ENCODE results near the gene CREG1.

CREG1 gene

DNA sequence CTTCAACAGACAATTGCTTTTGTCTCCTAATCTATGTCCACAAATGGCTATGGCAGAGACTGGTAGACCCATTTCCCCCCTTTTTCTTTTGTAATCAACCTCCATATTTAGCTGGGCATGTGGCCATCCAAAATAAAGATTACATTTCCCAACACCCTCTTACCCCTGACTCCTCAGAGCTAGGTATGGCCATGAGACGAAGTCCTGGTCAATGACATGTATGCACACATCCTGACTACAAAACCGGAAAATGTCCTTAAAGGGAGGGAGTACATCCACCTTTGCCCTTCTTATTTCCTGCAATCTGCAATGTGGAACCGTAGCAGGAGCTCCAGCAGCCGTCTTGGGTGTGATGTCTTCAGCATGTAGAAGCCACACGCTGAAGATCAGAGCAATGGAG, 40.3 kb upstream of the CREG1 start:
- Histone ChIP-seq H3K18ac (ENCODE audit: low read length) (no peak overlapping the region), H3K4me3 (ENCODE audit: low read length) (no peak overlapping the region), H2BK120ac (ENCODE audit: low read depth, low read length) (no peak overlapping the region), H4K8ac (ENCODE audit: low read depth, low read length) (no peak overlapping the region), H2BK15ac (replicated peaks; ENCODE audit: low read depth) (no peak overlapping the region), H3K4me2 (ENCODE audit: low read length) (no peak overlapping the region), H3K56ac (ENCODE audit: low read length) (no peak overlapping the region), H2AK5ac (ENCODE audit: low read length) (no peak overlapping the region), H3K27me3 (ENCODE audit: insufficient read depth, low read length, poor library complexity) (no peaks in the 10 kb centered on the region), H3K36me3 (ENCODE audit: control insufficient read depth, insufficient read depth, low read length) (no peaks in the 10 kb centered on the region), H3K79me1 (ENCODE audit: low read length) (no peaks in the 10 kb centered on the region), H3K4me1 (ENCODE audit: control insufficient read depth, low read depth, low read length) (no peaks in the 10 kb centered on the region), H3K23ac (ENCODE audit: low read length) (peak overlapping the region; percentile 94), H3K79me2 (ENCODE audit: control insufficient read depth, insufficient read depth, low read length) (no peaks in the 10 kb centered on the region), H2BK5ac (ENCODE audit: low read length) (no peak overlapping the region), H3K27ac (ENCODE audit: low read depth, low read length) (no peak overlapping the region), H4K5ac (ENCODE audit: low read length) (no peak overlapping the region), H3K4ac (ENCODE audit: low read depth, low read length) (no peak overlapping the region), H3K9ac (ENCODE audit: low read length) (no peak overlapping the region)
- no peak for DNase-seq
- WGBS (ENCODE audit: extremely low coverage, insufficient coverage, low lambda C conversion rate), result no CpG with 5 or more reads among the region's 5 CpGs

- no peak overlapping the region for H3K27ac ChIP-seq (ENCODE audit: low read depth, low read length)
These were observed 38.9 kb upstream of the CREG1 start for GRCh38 chr1:167592475-167592874.

GRCh38 chr1:167588361-167588760, 34.8 kb upstream of the CREG1 start:
- Histone ChIP-seq H3K79me2 (ENCODE audit: control insufficient read depth, insufficient read depth, low read length) (no peaks in the 10 kb centered on the region), H3K36me3 (ENCODE audit: control insufficient read depth, insufficient read depth, low read length) (no peaks in the 10 kb centered on the region), H3K23ac (ENCODE audit: low read length) (no peak overlapping the region), H3K4ac (ENCODE audit: low read depth, low read length) (no peak overlapping the region), H4K5ac (ENCODE audit: low read length) (no peak overlapping the region), H2AK5ac (ENCODE audit: low read length) (no peak overlapping the region), H3K79me1 (ENCODE audit: low read length) (no peaks in the 10 kb centered on the region), H3K27me3 (ENCODE audit: insufficient read depth, low read length, poor library complexity) (no peaks in the 10 kb centered on the region), H2BK120ac (ENCODE audit: low read depth, low read length) (no peak overlapping the region), H3K56ac (ENCODE audit: low read length) (no peak overlapping the region), H2BK15ac (replicated peaks; ENCODE audit: low read depth) (no peak overlapping the region), H3K18ac (ENCODE audit: low read length) (no peak overlapping the region), H3K27ac (ENCODE audit: low read depth, low read length) (no peak overlapping the region), H3K4me3 (ENCODE audit: low read length) (no peak overlapping the region), H3K4me1 (ENCODE audit: control insufficient read depth, low read depth, low read length) (no peaks in the 10 kb centered on the region), H4K8ac (ENCODE audit: low read depth, low read length) (no peak overlapping the region), H3K9ac (ENCODE audit: low read length) (no peak overlapping the region), H2BK5ac (ENCODE audit: low read length) (no peak overlapping the region), H3K4me2 (ENCODE audit: low read length) (no peak overlapping the region)
- WGBS (ENCODE audit: extremely low coverage, insufficient coverage, low lambda C conversion rate), result no CpG with 5 or more reads among the region's 2 CpGs
- DNase-seq, result no peak

More at GRCh38 chr1:167592475-167592874, 38.9 kb upstream of the CREG1 start:
- Histone ChIP-seq H3K4ac (ENCODE audit: low read depth, low read length) (no peak overlapping the region), H3K4me1 (ENCODE audit: control insufficient read depth, low read depth, low read length) (no peaks in the 10 kb centered on the region), H3K36me3 (ENCODE audit: control insufficient read depth, insufficient read depth, low read length) (no peaks in the 10 kb centered on the region), H3K27me3 (ENCODE audit: insufficient read depth, low read length, poor library complexity) (no peaks in the 10 kb centered on the region), H4K8ac (ENCODE audit: low read depth, low read length) (no peak overlapping the region), H3K18ac (ENCODE audit: low read length) (no peak overlapping the region), H3K23ac (ENCODE audit: low read length) (no peak overlapping the region), H2BK120ac (ENCODE audit: low read depth, low read length) (no peak overlapping the region), H4K5ac (ENCODE audit: low read length) (no peak overlapping the region), H3K4me3 (ENCODE audit: low read length) (no peak overlapping the region), H3K79me2 (ENCODE audit: control insufficient read depth, insufficient read depth, low read length) (no peaks in the 10 kb centered on the region), H3K9ac (ENCODE audit: low read length) (no peak overlapping the region), H2BK5ac (ENCODE audit: low read length) (no peak overlapping the region), H3K79me1 (ENCODE audit: low read length) (no peaks in the 10 kb centered on the region), H3K4me2 (ENCODE audit: low read length) (no peak overlapping the region), H2AK5ac (ENCODE audit: low read length) (no peak overlapping the region), H3K56ac (ENCODE audit: low read length) (no peak overlapping the region), H2BK15ac (replicated peaks; ENCODE audit: low read depth) (no peak overlapping the region)
- no peak for DNase-seq

DNA sequence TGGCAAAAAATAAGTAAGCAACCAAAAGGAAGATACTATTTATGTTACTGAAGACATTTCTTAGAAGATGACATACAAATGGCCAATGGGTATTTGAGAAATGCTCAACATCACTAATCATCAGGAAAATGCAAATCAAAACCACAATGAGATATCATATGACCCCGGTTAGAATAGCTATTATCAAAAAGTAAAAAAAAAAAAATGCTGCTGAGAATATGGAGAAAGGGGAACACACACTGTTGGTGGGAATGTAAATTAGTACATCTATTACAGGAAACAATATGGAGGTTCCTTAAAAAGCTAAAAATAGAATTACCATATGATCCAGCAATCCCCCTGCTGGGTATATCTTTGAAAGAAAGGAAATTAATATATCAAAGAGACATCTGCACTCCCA, 34.3 kb upstream of the CREG1 start:
- H3K4me1 ChIP-seq (ENCODE audit: control insufficient read depth, low read depth, low read length), result no peaks in the 10 kb centered on the region
- H3K56ac ChIP-seq (ENCODE audit: low read length), result no peak overlapping the region
- H2BK120ac ChIP-seq (ENCODE audit: low read depth, low read length), result no peak overlapping the region
- no peak overlapping the region for H2BK5ac ChIP-seq (ENCODE audit: low read length)
- H3K18ac ChIP-seq (ENCODE audit: low read length), result no peak overlapping the region
- no peak overlapping the region for H4K5ac ChIP-seq (ENCODE audit: low read length)
- WGBS (ENCODE audit: extremely low coverage, insufficient coverage, low lambda C conversion rate), result no CpG with 5 or more reads among the region's 1 CpG
- no peak overlapping the region for H2BK15ac ChIP-seq (replicated peaks; ENCODE audit: low read depth)
- H3K9ac ChIP-seq (ENCODE audit: low read length), result no peak overlapping the region
- H3K36me3 ChIP-seq (ENCODE audit: control insufficient read depth, insufficient read depth, low read length), result no peaks in the 10 kb centered on the region
- H3K27me3 ChIP-seq (ENCODE audit: insufficient read depth, low read length, poor library complexity), result no peaks in the 10 kb centered on the region
- DNase-seq, result no peak
- no peak overlapping the region for H4K8ac ChIP-seq (ENCODE audit: low read depth, low read length)
- H3K79me1 ChIP-seq (ENCODE audit: low read length), result no peaks in the 10 kb centered on the region
- no peak overlapping the region for H3K4ac ChIP-seq (ENCODE audit: low read depth, low read length)
- H3K4me3 ChIP-seq (ENCODE audit: low read length), result no peak overlapping the region
- no peaks in the 10 kb centered on the region for H3K79me2 ChIP-seq (ENCODE audit: control insufficient read depth, insufficient read depth, low read length)
- no peak overlapping the region for H3K23ac ChIP-seq (ENCODE audit: low read length)
- H3K27ac ChIP-seq (ENCODE audit: low read depth, low read length), result no peak overlapping the region
- H3K4me2 ChIP-seq (ENCODE audit: low read length), result no peak overlapping the region
- H2AK5ac ChIP-seq (ENCODE audit: low read length), result no peak overlapping the region

- Histone ChIP-seq H3K27ac (ENCODE audit: low read depth, low read length) (no peak overlapping the region), H2BK15ac (replicated peaks; ENCODE audit: low read depth) (no peak overlapping the region), H3K79me1 (ENCODE audit: low read length) (no peaks in the 10 kb centered on the region)
These were observed 33.8 kb upstream of the CREG1 start for GRCh38 chr1:167587342-167587741.

DNA sequence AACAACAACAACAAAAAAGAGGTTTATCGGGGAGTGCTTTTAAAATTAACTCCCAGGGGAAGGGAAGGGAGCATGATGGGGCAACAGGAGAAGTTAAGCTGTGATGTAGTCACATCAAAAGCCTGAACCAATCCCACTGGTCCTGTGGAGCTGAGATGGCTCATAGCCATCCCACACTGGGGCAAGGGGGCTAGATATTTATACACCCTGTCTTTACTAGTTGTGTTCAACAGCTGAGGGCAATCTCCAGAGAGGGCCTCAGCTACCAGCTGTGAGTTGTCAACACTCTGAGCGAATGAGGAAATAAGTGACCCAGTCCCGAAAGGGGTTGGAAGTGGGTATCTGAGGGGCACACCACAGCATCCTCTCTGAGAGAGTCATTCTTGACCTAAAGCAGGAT, 31.0 kb upstream of the CREG1 start:
- no peaks in the 10 kb centered on the region for H3K36me3 ChIP-seq (ENCODE audit: control insufficient read depth, insufficient read depth, low read length)
- WGBS (ENCODE audit: extremely low coverage, insufficient coverage, low lambda C conversion rate), result no CpG with 5 or more reads among the region's 3 CpGs
- H3K9ac ChIP-seq (ENCODE audit: low read length), result no peak overlapping the region
- H2BK15ac ChIP-seq (replicated peaks; ENCODE audit: low read depth), result no peak overlapping the region
- no peaks in the 10 kb centered on the region for H3K79me2 ChIP-seq (ENCODE audit: control insufficient read depth, insufficient read depth, low read length)
- no peak overlapping the region for H4K8ac ChIP-seq (ENCODE audit: low read depth, low read length)
- H3K27me3 ChIP-seq (ENCODE audit: insufficient read depth, low read length, poor library complexity), result no peaks in the 10 kb centered on the region
- no peak overlapping the region for H3K56ac ChIP-seq (ENCODE audit: low read length)
- no peaks in the 10 kb centered on the region for H3K4me1 ChIP-seq (ENCODE audit: control insufficient read depth, low read depth, low read length)
- H3K4me3 ChIP-seq (ENCODE audit: low read length), result no peak overlapping the region
- no peak overlapping the region for H3K4ac ChIP-seq (ENCODE audit: low read depth, low read length)
- no peak overlapping the region for H4K5ac ChIP-seq (ENCODE audit: low read length)
- H3K4me2 ChIP-seq (ENCODE audit: low read length), result no peak overlapping the region
- H3K23ac ChIP-seq (ENCODE audit: low read length), result no peak overlapping the region
- H2AK5ac ChIP-seq (ENCODE audit: low read length), result no peak overlapping the region
- no peak overlapping the region for H2BK120ac ChIP-seq (ENCODE audit: low read depth, low read length)
- no peak overlapping the region for H3K27ac ChIP-seq (ENCODE audit: low read depth, low read length)
- H3K18ac ChIP-seq (ENCODE audit: low read length), result no peak overlapping the region
- no peak for DNase-seq
- H3K79me1 ChIP-seq (ENCODE audit: low read length), result no peaks in the 10 kb centered on the region
- no peak overlapping the region for H2BK5ac ChIP-seq (ENCODE audit: low read length)

More at GRCh38 chr1:167587342-167587741, 33.8 kb upstream of the CREG1 start:
- no peak overlapping the region for H4K8ac ChIP-seq (ENCODE audit: low read depth, low read length)
- H2AK5ac ChIP-seq (ENCODE audit: low read length), result no peak overlapping the region
- no peaks in the 10 kb centered on the region for H3K4me1 ChIP-seq (ENCODE audit: control insufficient read depth, low read depth, low read length)
- no CpG with 5 or more reads among the region's 2 CpGs for WGBS (ENCODE audit: extremely low coverage, insufficient coverage, low lambda C conversion rate)
- no peak overlapping the region for H3K4me3 ChIP-seq (ENCODE audit: low read length)
- H3K4me2 ChIP-seq (ENCODE audit: low read length), result no peak overlapping the region
- no peak overlapping the region for H3K56ac ChIP-seq (ENCODE audit: low read length)
- no peak overlapping the region for H2BK5ac ChIP-seq (ENCODE audit: low read length)
- no peak overlapping the region for H3K9ac ChIP-seq (ENCODE audit: low read length)
- no peak overlapping the region for H3K23ac ChIP-seq (ENCODE audit: low read length)
- H2BK120ac ChIP-seq (ENCODE audit: low read depth, low read length), result no peak overlapping the region
- H3K79me2 ChIP-seq (ENCODE audit: control insufficient read depth, insufficient read depth, low read length), result no peaks in the 10 kb centered on the region
- H4K5ac ChIP-seq (ENCODE audit: low read length), result no peak overlapping the region
- H3K36me3 ChIP-seq (ENCODE audit: control insufficient read depth, insufficient read depth, low read length), result no peaks in the 10 kb centered on the region
- no peak overlapping the region for H3K4ac ChIP-seq (ENCODE audit: low read depth, low read length)
- no peak for DNase-seq
- H3K27me3 ChIP-seq (ENCODE audit: insufficient read depth, low read length, poor library complexity), result no peaks in the 10 kb centered on the region
- H3K18ac ChIP-seq (ENCODE audit: low read length), result no peak overlapping the region
